Epithelial cell of prostate (primary cell): ENCODE measurements around the gene ITGAE.

Source experiments
- DNase-seq: peaks from one replicate; pipeline ENCODE4 v3.0.0-alpha.2; 2011; ENCODE audit warnings: low read depth, low spot score
- H3K27ac ChIP-seq: fragments of 450-650 bp; 2 replicates; pipeline ENCODE4 v1.5.1; 2017; ENCODE audit warnings: mild to moderate bottlenecking

The ITGAE gene

DNA sequence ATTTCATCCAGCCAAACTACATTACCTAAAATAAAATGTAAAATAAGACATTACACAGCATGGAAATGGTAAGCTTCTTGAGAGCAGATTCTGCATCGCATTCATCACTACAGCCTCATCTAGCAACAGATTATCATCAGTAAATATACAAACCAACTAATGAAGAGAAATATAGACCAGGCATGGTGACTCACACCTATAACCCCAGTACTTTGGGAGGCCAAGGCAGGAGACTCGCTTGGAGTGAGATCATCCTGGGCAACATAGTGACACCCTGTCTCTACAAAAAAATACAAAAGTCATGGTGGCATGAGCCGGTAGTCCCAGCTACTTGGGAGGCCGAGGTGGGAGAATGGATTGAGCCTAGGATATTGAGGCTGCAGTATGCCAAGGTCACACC lies 25.2 kb upstream of the ITGAE start:
- no peak overlapping the region for H3K27ac ChIP-seq
- DNase-seq, result no peak

DNA sequence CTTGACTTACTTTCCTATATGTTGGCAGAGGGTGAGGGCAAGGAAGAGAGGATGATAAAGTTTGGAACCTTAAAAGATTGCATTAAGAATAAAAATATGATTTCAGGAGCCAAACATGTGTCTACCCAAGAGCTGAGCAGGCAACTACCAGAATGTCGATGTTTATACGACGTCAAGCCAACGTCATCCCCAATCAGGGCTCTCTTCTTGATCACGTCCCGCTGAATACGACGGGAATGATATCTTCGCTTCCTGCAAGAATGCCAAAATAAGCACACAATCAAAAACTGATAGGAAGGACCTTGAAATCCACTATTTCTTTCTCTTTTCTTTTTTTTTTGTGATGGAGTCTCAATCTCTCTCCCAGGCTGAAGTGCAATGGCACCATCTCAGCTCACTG lies 20.1 kb upstream of the ITGAE start:
- H3K27ac ChIP-seq, result no peak overlapping the region
- DNase-seq, result no peak

DNA sequence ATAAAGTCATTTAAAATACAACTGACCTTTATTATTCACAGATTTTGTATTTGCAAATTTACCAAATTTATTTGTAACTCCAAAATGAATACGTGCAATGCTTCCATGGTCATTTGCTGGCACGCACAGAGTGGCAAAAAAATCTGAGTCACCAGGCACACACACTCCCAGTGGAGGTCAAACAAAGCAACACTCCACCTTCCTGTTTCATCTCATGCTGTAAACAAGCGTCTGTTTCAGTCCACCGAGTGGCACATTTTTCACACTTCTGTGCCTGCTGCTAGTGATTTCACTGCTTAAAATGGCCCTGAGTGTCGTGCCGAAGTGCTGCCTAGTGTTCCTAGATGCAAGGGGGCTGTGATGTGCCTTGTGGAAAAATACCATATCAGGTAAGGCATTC lies 17.8 kb upstream of the ITGAE start:
- DNase-seq, result no peak
- no peak overlapping the region for H3K27ac ChIP-seq

DNA sequence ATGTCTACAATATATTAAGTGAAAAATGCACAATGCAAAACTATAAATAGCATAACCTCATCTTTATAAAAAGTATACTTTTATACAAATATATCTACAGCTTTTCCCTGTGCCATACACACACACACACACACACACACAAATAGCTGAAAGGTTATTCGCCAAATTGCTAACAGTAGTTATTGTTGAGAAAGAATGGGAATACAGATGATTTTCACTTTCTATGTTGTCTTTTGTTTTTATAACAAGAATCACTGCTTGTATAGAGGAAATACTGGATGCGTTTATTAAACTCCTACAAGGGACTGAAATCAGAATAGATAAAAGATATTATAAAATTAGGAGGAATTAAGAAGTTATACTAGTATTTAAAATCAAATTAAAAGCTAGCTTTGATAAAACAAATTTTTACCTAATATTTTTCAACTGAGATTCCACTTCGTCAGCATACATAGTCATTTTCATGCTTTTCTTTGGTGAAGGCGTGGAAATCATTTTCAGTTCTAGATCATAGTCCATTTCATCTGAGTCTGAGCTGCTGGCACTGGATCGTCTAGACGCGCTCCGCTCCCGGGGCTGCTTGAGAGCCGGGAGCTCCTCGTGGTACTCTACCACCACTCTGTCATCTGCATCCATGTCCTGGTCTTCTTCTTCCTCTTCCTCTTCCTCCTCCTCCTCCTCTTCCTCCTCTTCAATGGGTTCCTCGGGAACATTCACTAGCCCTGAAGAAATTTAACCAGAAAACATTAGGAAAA lies 17.0 kb upstream of the ITGAE start:
- H3K27ac ChIP-seq, result no peak overlapping the region
- no peak for DNase-seq

DNA sequence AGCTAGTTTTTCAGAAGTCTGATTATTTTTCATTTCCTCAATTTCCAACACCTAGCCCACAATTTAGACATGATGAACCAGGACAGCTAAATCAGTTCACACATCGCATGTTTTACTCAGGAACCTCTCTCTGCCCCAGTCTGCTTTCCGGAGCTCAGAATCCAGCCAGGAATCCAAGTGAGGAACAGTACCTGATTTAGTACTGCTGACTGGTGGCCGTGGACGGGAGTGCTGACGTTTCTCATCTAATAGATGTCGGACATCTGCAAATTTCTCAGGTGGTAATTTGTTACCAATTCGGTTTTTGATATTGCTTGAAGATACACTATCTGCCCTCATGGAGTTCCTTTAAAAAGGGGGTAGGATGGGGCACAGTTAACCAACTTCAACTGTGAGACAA lies 14.9 kb upstream of the ITGAE start:
- DNase-seq, result no peak
- no peak overlapping the region for H3K27ac ChIP-seq

DNA sequence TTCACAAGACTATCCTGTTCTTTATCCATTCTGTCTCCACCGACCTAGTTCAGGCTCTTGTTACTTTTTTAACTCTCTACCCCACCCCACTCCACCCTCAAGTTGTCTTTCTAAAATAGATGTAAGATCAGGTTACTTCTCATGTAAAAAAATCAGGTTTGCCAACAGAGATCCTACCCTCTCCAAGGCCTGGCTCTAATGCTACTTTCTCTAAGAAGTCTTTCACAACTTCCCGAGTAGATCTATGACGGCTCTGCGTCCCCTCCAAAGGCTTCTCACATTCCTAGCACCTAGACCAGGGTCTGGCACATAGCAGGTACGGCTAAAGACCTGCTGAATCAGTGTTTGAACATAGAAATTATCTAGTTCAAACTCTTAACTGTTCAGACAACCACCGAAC lies 14.1 kb upstream of the ITGAE start:
- no peak overlapping the region for H3K27ac ChIP-seq

DNA sequence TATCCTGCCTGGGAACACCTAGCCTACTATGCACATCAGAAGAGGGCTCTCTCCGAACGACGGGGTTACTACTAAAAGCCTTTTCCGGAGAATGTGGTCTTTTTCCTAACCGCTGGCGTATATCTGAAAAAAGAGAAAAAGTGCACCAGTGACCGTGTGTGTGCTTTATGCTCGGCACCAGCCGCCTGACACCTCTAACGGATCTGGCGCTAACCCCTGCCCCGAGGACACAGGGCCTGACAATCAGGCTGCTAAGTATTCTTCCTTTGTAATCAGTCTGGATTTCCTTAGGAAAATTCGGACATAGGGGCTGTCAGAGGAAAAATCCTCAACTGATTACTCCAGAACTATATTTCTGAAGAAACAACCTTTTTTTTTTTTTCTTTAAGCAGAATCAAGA lies 13.4 kb upstream of the ITGAE start:
- no peak overlapping the region for H3K27ac ChIP-seq
- no peak for DNase-seq

More for the DNA sequence above, 14.1 kb upstream of the ITGAE start:
- no peak for DNase-seq

DNA sequence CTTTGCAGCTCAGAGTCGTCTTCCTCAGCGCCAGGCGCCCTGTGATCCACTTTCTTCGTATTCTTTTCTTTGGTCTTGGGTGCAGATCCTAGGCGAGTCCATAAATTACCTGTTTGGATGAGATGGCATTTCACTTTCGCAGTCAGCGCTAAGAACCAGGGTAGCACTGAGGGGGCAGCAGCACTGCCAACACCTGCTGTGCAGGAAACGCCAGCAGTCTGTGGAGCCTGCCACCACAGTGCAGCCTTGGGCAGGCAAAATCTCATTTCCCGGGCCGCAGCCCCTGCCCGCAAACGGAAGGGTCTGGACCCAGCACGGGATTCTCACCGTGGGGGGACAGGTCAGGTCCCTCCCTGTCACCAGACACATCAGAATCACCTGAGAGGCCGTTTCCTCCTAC lies 12.2 kb upstream of the ITGAE start:
- no peak overlapping the region for H3K27ac ChIP-seq

DNA sequence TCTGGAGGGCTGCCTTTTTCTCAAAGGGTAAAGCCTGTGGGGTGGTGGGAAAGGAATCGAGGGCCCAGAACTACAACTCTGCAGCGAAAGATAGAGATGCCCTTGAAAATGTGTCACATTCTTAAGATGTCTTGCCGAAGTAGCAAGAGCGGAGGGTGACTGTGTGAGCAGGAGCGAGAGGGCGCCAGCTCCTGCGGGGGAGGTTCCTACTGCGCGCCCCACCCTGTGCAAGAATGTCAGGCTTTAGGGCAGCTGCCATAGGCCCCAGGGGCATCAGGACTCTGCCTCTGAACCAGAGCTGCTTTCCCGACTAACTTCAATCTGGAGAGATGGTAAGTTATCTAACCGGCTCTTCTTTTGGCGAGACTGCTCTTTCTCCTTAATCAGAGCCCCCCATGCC lies 11.8 kb upstream of the ITGAE start:
- H3K27ac ChIP-seq, result no peak overlapping the region
- DNase-seq, result no peak

More for the DNA sequence above, 12.2 kb upstream of the ITGAE start:
- no peak for DNase-seq

DNA sequence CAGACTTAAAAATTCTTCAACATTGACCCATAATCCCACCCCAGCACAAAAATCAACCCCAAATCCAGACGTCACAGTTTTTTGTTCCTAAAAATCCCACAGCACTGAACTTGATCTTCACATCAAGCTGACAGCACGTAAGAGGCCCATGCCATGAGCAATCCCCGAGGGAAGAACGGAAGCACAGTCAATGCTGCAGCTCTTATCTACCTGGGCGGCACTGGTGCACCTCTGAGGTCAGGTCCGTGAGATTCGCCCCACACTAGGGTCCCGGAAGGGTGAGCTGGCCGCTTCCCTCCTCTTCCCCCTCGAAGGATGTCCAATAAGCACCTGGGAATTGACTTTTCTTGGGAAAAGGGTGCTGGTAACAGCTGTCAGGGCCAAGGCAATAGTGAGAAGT lies 11.3 kb upstream of the ITGAE start:
- H3K27ac ChIP-seq, result no peak overlapping the region
- no peak for DNase-seq

DNA sequence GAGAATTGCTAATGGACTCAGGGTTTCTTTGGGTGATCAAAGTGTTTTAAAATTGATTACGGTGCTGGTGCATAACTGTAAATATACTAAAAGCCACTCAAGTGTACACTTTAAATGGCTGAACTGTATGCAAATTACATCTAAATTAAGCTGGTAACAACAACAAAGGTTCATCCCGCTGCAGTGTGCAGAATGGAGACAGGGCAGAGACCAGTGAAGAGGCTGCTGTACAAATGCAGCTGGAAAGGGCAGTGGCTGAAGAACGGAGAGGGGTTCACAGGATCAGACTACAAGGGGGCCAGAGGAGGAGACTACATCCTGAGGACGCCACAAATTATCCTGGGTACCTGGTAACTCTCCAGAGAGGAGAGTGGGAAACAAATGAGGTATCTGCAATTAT lies 9.0 kb upstream of the ITGAE start:
- peak overlapping the region; percentile 80 for H3K27ac ChIP-seq
- DNase-seq, result no peak

DNA sequence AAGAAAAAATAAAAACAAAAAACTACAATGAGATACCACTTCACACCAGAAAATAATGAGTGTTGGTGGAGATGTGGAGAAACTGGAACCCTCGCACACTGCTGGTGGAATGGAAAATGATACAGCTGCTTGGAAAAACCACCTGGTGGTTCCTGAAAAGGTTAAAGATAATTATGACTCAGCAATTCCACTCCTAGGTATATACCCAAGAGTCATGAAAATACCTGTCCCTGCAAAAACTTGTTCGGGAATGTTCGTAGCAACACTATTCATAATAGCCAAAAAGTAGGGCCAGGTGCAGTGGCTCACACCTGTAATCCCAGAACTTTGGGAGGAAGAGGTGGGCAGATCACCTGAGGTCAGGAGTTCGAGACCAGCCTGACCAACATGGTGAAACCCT lies 8.1 kb upstream of the ITGAE start:
- peak overlapping the region; percentile 80 for H3K27ac ChIP-seq

DNA sequence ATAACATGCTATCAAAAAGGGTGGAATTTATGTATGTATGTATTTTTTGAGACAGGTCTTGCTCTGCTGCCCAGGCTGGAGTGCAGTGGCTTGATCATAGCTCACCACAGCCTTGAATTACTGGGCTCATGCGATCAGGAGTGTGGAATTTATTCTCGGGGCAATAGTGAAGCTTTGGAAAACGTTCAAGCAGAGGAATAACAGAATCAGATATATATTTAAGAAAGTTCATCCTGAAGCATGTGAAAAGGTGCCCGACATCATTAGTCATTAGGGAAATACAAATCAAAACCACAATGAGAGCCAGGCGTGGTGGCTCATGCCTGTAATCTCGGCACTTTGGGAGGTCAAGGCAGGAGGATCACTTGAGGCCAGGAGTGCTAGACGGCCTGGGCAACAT lies 7.7 kb upstream of the ITGAE start:
- H3K27ac ChIP-seq, result peak overlapping the region; percentile 80
- no peak for DNase-seq

More for the DNA sequence above, 8.1 kb upstream of the ITGAE start:
- peak; percentile 59 for DNase-seq

DNA sequence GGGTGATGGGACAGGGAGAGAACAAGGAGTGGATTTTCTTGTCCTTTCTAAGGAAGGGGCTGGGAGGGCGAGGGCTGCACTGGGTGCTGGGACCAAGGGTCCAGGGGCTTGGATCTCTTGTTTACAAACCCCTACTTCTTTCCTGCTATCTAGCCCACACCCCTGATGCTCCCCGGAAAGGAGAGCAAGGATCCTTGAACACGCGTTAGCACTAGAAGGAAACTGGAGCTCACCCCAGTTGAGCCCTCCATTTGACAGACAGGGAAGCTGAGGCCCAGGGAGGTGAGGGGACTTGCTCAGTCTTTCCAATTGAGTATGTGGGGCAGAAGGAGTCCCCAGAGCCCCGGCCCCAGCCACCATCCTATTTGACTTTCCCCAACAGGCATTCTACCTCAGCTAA lies 4.6 kb upstream of the ITGAE start:
- no peak for DNase-seq
- H3K27ac ChIP-seq, result no peak overlapping the region

DNA sequence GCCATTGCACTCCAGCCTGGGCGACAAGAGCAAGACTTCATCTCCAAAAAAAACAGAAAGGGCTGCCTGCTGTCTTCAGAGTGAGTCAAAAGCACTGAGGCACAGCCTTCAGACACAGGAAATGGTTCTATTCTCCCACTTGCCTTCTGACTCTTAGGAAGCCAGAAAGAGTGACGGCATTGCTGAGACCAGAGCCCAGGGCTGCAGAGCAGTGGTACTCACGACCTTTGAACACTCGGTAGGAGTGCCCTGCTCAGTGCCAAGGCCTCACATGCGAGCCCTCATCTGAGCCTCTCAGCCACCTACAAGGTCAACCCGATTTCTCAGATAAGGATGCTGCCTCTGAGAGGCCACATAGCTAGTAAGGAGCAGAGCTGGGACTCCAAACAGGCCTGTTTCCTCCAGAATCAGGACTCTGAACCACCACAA lies 3.5 kb upstream of the ITGAE start:
- H3K27ac ChIP-seq, result no peak overlapping the region
- DNase-seq, result no peak

DNA sequence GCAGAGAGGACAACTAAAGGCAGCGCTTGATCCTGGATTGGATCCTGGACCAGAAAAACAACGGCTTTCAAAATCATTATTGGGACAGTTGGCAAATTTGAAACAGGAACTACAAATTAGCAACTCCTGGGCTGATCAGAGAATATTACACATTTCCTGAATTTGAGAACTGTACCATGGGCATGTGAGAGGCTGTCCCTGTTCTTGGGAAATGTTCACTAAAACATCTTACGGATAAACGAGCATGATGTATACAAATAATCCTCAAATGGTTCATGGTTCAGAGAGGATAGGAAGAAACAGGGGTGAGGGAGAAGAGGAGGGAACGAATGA lies 2.3 kb upstream of the ITGAE start:
- peak overlapping the region; percentile 79 for H3K27ac ChIP-seq
- no peak for DNase-seq

DNA sequence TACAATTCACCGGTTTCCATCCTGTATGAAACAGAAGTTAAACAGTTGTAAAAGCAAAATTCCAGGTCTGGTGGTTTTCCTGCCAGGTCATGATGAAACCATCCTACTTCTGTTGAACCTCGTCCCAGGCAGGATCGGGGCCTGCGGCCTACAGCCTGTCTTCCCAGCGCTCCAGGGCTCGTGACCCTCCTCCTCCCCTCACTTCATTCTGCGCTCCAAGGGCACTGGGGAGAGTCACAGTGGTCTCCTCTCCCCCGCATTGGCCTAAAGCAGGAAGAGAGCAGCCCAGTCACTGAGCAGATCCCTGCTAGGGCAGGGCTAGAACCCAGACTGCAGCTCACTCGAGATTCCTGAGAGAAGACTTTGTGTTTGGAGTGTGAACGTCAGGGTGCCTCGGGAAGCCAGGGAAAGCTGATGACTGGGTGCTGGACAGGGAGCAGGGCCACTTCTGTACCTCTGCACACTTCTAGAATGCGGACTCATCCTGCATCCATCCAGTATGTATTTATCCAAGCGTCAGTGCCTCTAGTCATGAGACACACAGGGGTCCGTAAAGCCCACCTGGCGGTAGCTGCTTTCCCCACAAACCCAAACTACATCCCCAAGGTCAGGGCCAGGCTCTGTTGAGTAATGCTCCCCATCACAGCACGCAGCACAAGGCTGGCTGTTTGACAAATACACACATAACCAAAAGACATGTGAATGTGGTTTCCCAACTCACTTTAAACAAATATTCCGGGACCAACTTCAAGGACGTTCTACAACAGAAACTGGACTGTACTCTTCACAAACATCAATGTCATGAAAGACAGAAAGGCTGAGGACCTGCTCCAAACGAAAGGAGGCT lies 1.7 kb upstream of the ITGAE start:
- DNase-seq, result no peak
- H3K27ac ChIP-seq, result peak overlapping the region; percentile 79

DNA sequence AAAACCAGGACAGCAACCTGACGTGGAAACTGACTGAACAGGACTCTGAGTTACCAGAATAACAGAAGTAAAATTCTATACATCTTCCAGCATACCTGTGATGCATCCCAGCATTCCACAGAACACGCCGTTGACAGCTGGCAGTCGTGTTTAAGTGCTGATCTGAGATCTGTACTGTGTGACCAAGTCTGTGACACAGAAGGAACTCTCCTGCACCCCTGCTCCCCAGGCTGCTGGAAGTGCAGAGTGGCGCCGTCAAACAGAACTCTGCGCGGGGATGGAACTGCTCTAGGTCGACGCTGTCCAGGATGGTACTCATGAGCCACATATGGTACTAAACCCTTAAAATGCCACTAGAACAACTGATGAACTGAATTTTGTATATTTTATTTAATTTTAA lies 804 bp upstream of the ITGAE start:
- no peak for DNase-seq
- peak overlapping the region; percentile 79 for H3K27ac ChIP-seq

DNA sequence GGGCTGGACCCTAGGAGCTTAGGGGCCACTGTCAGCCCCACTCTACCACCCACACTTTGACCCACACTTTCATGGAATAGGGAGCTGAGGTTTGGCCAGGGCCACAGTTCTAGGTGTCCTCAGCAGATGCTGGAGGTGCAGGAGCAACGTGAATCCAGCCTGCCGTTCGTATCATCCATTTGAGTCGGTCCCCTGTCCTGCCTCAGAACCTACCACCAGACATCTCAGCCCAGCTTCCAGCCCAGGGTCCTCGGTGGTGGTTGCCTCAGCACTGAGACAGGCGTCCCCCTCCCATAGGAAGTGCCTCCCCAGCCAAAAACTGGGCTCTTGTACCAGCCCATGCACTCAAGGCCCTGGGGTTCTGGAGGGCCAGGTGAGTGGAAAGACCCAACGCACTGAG lies 359 bp upstream of the ITGAE start:
- no peak for DNase-seq
- H3K27ac ChIP-seq, result peak overlapping the region; percentile 79

DNA sequence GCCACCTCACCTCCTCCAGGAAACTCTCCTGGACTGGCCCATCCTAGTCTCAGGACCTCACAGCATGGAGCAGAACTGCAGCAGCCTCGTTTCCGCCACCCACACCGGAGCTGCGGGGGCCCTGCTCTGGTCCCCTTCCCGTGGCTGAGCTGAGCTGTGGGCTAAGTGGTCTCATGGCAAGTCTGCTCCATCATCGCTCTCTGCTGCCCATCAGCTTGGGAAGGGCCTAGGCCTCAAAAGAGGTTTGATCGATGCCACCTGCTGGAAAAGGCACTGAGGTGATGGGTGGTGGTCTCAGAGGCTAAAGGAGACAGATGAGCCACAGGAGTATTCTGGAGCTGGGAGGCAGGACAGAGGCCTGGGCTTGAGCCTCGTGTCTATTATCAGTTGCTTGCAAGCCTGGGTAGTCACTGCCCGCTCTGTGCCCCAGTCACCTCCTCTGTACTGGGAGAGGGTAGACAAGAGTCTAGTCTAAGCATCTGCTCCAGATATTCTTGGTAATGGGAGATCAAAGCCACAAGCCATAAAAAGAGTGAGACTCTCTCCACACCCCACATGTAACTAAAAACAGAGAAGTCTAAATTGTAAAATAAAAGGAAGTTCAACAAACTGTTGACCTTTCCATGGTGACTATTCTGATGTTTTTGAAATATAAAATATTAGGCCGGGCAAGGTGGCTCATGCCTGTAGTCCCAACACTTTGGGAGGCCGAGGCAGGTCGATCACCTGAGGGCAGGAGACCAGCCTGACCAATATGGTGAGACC lies 1.6 kb downstream of the ITGAE start:
- no peak for DNase-seq
- H3K27ac ChIP-seq, result no peak overlapping the region
